ENCODE measurements around the gene CERS6. TPM values are rescaled to one million over a fixed set of nuclear protein-coding genes. Genes with fewer than 3 reads are reported as not detected.

The CERS6 gene
- total and polyA plus RNA-seq, 11 donors, result 22.1 to 78.0 (median 62.2) TPM

GRCh38 chr2:168749297-168749696 is 293.2 kb downstream of the CERS6 start:
- no peak overlapping the region for H3K4me3 ChIP-seq
- TF ChIP-seq POLR2A (IDR thresholded peaks at IDR 0.05) (no peak), CTCF (IDR thresholded peaks at IDR 0.05) (no peak)
- no peaks in the 10 kb centered on the region for H3K9me3 ChIP-seq
- H3K36me3 ChIP-seq, result no peaks in the 10 kb centered on the region
- DNase-seq (no peak), ATAC-seq (no peak)
- H3K27me3 ChIP-seq, result no peaks in the 10 kb centered on the region
- H3K4me1 ChIP-seq, result peaks cover 0 to 42% (median 14%) of the 10 kb centered on the region in 12 donors
- H3K27ac ChIP-seq, result no peak overlapping the region
- 71 to 85% (median 77%) methylated on average over 3 of the region's 6 CpGs for WGBS, 4 donors
- intact Hi-C loops (cut with DNase I), result no loop called here

- Histone ChIP-seq H3K27me3 (no peaks in the 10 kb centered on the region), H3K36me3 (peaks cover 0 to 8% (median 0%) of the 10 kb centered on the region in 9 donors), H3K27ac (peak overlapping the region in 3 of 12 donors; percentile 7 to 37 (median 8)), H3K9me3 (no peaks in the 10 kb centered on the region), H3K4me3 (no peak overlapping the region), H3K4me1 (peaks cover 0 to 53% (median 14%) of the 10 kb centered on the region in 12 donors)
- DNase-seq (no peak), ATAC-seq (peak in 3 of 4 donors; percentile 10 to 56 (median 40))
- TF ChIP-seq CTCF (IDR thresholded peaks at IDR 0.05) (no peak), POLR2A (IDR thresholded peaks at IDR 0.05) (no peak)
- intact Hi-C loops (cut with DNase I), result loop anchor here in 3 of 10 donors (5.0 to 10.0 kb wide), 4 partner anchors 46 to 296 kb away; partner anchors contain the start of gene CERS6 (in 2 of the 3)
These were observed 295.1 kb downstream of the CERS6 start for GRCh38 chr2:168751104-168751740.

- Histone ChIP-seq H3K27ac (peak overlapping the region in 1 of 12 donors; percentile 16), H3K36me3 (peaks cover 0 to 8% (median 0%) of the 10 kb centered on the region in 9 donors), H3K9me3 (no peaks in the 10 kb centered on the region), H3K4me1 (peaks cover 0 to 65% (median 19%) of the 10 kb centered on the region in 12 donors), H3K4me3 (no peak overlapping the region), H3K27me3 (no peaks in the 10 kb centered on the region)
- TF ChIP-seq POLR2A (IDR thresholded peaks at IDR 0.05) (no peak), CTCF (IDR thresholded peaks at IDR 0.05) (no peak)
- 60 to 68% (median 63%) methylated on average over 8 of the region's 8 CpGs for WGBS, 4 donors
- DNase-seq (peak in 1 of 5 donors; percentile 48), ATAC-seq (peak; percentile 71 to 82 (median 77))
- intact Hi-C loops (cut with DNase I), result loop anchor here in 3 of 10 donors (5.0 to 10.0 kb wide), 4 partner anchors 48 to 298 kb away; partner anchors contain the start of gene CERS6 (in 2 of the 3)
These were observed 296.3 kb downstream of the CERS6 start for GRCh38 chr2:168752361-168752760.

GRCh38 chr2:168753765-168754329 is 297.8 kb downstream of the CERS6 start:
- intact Hi-C loops (cut with DNase I), result loop anchor here in 3 of 10 donors (5.0 to 10.0 kb wide), 4 partner anchors 49 to 299 kb away; partner anchors contain the start of gene CERS6 (in 2 of the 3)
- H3K4me3 ChIP-seq, result no peak overlapping the region
- no peak for TF ChIP-seq POLR2A (IDR thresholded peaks at IDR 0.05)
- TF ChIP-seq CTCF (IDR thresholded peaks at IDR 0.05), result no peak
- ATAC-seq (no peak), DNase-seq (no peak)
- H3K27me3 ChIP-seq, result no peaks in the 10 kb centered on the region
- 90 to 97% (median 94%) methylated on average over 8 of the region's 8 CpGs for WGBS, 4 donors
- H3K27ac ChIP-seq, result no peak overlapping the region
- no peaks in the 10 kb centered on the region for H3K9me3 ChIP-seq
- H3K4me1 ChIP-seq, result peaks cover 0 to 63% (median 26%) of the 10 kb centered on the region in 12 donors
- H3K36me3 ChIP-seq, result peaks cover 0 to 8% (median 0%) of the 10 kb centered on the region in 9 donors
